SK-N-SH treated with all-trans-retinoic acid at 6 μM for 48 hours (cell line): ENCODE data around the gene H2BK1.

Experiments used
- ATAC-seq: fragments of 200-7000 bp; cut with Tn5 transposase; 3 replicates; pipeline ENCODE4 v1.9.1; 2020; ENCODE audit warnings: mild to moderate bottlenecking, moderate library complexity
- BACH2 ChIP-seq: fragments of 250-450 bp; sonication (Bioruptor Pico); IDR thresholded peaks from 2 replicates; pipeline ENCODE4 v1.9.0; 2021; ENCODE audit warnings: mild to moderate bottlenecking, borderline replicate concordance
- ESRRG ChIP-seq: fragments of 250-450 bp; sonication (Bioruptor Pico); IDR thresholded peaks from 2 replicates; pipeline ENCODE4 v1.6.1; 2021; ENCODE audit warnings: mild to moderate bottlenecking
- OSR1 ChIP-seq: fragments of 250-450 bp; sonication (Bioruptor Pico); IDR thresholded peaks from 2 replicates; pipeline ENCODE4 v1.8.0; 2022; ENCODE audit warnings: moderate library complexity, mild to moderate bottlenecking, inconsistent platforms
- SNAI2 ChIP-seq: fragments of 250-450 bp; sonication (Bioruptor Pico); IDR thresholded peaks from 2 replicates; pipeline ENCODE4 v1.5.0; 2020; ENCODE audit warnings: mild to moderate bottlenecking, moderate library complexity
- TCF4 ChIP-seq: fragments of 250-450 bp; sonication (Bioruptor Pico); IDR thresholded peaks from 2 replicates; pipeline ENCODE4 v1.8.0; 2021; ENCODE audit warnings: mild to moderate bottlenecking, moderate library complexity, borderline replicate concordance
- ZNF8 ChIP-seq: fragments of 450-650 bp; formaldehyde crosslinking; IDR thresholded peaks from 2 replicates; pipeline ENCODE4 v1.5.0; 2020; ENCODE audit warnings: mild to moderate bottlenecking, moderate library complexity
- TF ChIP-seq, protein P1 (sequence below): fragments of 250-450 bp; sonication (Bioruptor Pico); IDR thresholded peaks from 2 replicates; pipeline ENCODE4 v1.5.1; 2020; ENCODE audit warnings: low read depth, mild to moderate bottlenecking, moderate library complexity
- TF ChIP-seq, protein P2 (sequence below): fragments of 250-450 bp; sonication (Bioruptor Pico); IDR thresholded peaks from 2 replicates; pipeline ENCODE4 v1.8.0; 2021; ENCODE audit warnings: low read depth, mild to moderate bottlenecking, moderate library complexity, borderline replicate concordance
- TF ChIP-seq, protein P3 (sequence below): fragments of 250-450 bp; sonication (Bioruptor Pico); IDR thresholded peaks from 2 replicates; pipeline ENCODE4 v1.5.1; 2021; ENCODE audit warnings: mild to moderate bottlenecking, moderate library complexity
- TF ChIP-seq, protein P4 (sequence below): fragments of 250-450 bp; sonication (Bioruptor Pico); IDR thresholded peaks from 2 replicates; pipeline ENCODE4 v1.8.0; 2020; ENCODE audit warnings: mild to moderate bottlenecking, moderate library complexity, borderline replicate concordance
- TF ChIP-seq, protein P5 (sequence below): fragments of 250-450 bp; sonication (Bioruptor Pico); IDR thresholded peaks from 2 replicates; pipeline ENCODE4 v1.5.0; 2020; ENCODE audit warnings: mild to moderate bottlenecking, moderate library complexity

H2BK1 gene

DNA sequence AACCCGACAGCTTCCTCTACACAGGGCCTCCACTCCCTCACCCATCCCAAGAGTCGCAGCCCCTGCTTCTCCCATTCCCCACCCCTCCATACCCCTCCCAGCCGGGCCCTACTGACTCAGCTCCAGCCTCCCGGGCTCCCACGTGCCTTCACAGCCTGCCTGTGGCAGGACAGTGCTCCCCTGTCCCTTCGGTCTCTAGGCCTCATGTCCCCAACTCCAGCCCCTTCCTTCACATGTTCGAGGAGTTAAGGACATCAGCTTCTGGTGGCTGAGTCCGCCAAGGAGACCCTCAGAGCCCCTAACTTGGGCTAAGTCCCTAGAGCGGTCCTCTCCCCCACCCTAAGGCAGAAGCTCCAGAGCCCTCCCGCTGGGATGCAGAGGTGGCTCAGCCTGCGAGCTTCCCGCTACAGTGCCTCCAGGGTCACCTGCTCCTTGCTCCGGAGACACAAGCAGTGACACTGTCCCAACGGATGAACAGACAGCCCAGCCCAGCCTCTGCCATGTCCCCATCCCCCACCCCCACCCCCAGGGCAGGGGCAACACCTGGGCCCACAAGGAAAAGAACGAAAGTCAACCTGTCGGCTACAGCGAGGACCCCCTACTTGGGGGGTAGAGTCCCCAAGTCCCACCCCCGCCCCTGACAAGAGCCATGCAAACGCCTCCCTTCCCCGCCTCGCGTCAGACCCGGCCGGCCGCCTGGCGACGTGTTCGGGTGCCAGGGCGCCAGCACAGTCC lies 37.5 kb upstream of the H2BK1 start:
- ATAC-seq, result peak; percentile 2
- TF ChIP-seq, protein P1, sequence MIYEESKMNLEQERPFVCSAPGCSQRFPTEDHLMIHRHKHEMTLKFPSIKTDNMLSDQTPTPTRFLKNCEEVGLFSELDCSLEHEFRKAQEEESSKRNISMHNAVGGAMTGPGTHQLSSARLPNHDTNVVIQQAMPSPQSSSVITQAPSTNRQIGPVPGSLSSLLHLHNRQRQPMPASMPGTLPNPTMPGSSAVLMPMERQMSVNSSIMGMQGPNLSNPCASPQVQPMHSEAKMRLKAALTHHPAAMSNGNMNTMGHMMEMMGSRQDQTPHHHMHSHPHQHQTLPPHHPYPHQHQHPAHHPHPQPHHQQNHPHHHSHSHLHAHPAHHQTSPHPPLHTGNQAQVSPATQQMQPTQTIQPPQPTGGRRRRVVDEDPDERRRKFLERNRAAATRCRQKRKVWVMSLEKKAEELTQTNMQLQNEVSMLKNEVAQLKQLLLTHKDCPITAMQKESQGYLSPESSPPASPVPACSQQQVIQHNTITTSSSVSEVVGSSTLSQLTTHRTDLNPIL (CRISPR knock-in tag), result no peak
- TF ChIP-seq, protein P2, sequence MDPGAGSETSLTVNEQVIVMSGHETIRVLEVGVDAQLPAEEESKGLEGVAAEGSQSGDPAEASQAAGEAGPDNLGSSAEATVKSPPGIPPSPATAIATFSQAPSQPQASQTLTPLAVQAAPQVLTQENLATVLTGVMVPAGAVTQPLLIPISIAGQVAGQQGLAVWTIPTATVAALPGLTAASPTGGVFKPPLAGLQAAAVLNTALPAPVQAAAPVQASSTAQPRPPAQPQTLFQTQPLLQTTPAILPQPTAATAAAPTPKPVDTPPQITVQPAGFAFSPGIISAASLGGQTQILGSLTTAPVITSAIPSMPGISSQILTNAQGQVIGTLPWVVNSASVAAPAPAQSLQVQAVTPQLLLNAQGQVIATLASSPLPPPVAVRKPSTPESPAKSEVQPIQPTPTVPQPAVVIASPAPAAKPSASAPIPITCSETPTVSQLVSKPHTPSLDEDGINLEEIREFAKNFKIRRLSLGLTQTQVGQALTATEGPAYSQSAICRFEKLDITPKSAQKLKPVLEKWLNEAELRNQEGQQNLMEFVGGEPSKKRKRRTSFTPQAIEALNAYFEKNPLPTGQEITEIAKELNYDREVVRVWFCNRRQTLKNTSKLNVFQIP (CRISPR knock-in tag), result no peak
- TF ChIP-seq TCF4 (no peak), BACH2 (CRISPR knock-in tag) (no peak), SNAI2 (CRISPR knock-in tag) (no peak), ZNF8 (CRISPR knock-in tag) (no peak)
- TF ChIP-seq, all 23 proteins: peak for 0

DNA sequence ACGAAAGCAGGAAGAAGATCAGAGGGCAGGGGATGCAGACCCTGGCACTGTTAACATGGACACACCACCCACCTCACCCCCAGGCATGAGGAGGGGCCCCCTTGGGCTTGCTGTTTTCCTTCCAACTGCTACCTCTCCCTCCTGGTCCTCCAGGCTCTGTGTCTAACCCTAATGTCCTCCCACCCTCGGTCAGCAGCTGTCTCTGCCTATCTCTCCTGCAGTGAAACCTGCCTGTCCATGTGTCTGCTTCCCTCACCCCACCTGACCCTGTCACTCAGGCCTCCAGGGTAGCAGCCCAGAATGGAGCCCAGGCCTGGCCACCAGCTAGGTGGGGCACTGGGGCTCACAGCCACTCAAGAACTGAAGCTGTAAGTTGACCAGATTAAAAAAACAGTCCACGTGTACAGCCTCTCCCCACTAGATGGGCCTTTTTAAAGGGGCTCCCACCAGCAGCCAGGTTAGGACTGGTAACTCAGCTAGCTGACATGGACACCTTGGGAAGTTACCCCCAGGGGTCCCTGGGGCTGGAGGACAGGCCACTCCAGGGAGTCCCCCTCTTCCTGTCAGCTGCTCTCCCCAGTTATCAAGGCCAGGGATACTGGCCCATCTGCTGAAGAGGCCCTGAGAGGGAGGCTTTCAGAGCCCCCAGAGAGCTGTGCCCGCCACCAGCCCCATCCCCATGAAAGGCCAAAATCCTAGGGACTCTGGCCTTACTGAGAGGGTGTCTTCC lies 36.7 kb upstream of the H2BK1 start:
- TF ChIP-seq ESRRG (CRISPR knock-in tag) (no peak), BACH2 (CRISPR knock-in tag) (no peak)
- TF ChIP-seq, protein P2 (CRISPR knock-in tag), result no peak
- TF ChIP-seq, protein P3, sequence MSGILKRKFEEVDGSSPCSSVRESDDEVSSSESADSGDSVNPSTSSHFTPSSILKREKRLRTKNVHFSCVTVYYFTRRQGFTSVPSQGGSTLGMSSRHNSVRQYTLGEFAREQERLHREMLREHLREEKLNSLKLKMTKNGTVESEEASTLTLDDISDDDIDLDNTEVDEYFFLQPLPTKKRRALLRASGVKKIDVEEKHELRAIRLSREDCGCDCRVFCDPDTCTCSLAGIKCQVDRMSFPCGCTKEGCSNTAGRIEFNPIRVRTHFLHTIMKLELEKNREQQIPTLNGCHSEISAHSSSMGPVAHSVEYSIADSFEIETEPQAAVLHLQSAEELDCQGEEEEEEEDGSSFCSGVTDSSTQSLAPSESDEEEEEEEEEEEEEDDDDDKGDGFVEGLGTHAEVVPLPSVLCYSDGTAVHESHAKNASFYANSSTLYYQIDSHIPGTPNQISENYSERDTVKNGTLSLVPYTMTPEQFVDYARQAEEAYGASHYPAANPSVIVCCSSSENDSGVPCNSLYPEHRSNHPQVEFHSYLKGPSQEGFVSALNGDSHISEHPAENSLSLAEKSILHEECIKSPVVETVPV (CRISPR knock-in tag), result no peak
- no peak for ATAC-seq

DNA sequence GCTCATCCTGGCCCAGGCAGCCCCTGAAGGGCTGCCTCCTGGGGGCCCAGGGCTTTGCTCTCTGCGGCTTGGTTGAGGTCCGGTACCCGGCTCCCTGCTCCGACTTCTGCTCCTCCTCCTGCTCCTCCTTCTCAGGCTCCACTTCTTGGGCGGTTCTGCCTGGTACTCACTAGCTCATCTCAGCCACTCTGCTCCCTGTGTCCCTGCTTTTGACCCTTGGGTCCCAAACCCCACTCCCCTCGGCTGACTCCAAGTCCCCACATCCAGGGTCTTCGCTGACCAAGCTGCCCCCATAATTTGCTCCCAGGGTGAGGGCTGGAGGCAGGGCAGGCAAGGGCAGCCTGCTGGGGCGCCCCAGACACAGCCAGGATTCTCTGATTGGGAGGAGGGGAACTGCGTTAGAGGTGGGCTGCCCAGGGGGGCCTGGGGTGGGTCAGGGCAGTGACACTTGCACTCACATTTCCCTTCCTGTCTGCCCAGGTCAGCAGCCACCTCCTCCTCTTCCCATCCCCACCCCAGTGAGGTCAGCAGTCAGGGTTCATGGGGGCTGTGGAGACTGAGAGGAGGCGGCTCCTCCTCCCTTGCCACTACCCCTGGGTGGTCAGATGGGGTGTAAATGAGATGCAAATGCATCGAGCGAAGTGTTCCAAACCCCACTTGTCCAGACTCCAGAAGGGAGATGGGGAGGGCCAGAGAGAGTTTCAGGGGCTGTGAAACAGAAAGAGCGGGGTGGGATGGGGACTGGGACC lies 36.0 kb upstream of the H2BK1 start:
- ATAC-seq, result no peak
- TF ChIP-seq, protein P3 (CRISPR knock-in tag), result no peak
- TF ChIP-seq, protein P4, sequence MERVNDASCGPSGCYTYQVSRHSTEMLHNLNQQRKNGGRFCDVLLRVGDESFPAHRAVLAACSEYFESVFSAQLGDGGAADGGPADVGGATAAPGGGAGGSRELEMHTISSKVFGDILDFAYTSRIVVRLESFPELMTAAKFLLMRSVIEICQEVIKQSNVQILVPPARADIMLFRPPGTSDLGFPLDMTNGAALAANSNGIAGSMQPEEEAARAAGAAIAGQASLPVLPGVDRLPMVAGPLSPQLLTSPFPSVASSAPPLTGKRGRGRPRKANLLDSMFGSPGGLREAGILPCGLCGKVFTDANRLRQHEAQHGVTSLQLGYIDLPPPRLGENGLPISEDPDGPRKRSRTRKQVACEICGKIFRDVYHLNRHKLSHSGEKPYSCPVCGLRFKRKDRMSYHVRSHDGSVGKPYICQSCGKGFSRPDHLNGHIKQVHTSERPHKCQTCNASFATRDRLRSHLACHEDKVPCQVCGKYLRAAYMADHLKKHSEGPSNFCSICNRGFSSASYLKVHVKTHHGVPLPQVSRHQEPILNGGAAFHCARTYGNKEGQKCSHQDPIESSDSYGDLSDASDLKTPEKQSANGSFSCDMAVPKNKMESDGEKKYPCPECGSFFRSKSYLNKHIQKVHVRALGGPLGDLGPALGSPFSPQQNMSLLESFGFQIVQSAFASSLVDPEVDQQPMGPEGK (CRISPR knock-in tag), result no peak
- TF ChIP-seq, protein P5, sequence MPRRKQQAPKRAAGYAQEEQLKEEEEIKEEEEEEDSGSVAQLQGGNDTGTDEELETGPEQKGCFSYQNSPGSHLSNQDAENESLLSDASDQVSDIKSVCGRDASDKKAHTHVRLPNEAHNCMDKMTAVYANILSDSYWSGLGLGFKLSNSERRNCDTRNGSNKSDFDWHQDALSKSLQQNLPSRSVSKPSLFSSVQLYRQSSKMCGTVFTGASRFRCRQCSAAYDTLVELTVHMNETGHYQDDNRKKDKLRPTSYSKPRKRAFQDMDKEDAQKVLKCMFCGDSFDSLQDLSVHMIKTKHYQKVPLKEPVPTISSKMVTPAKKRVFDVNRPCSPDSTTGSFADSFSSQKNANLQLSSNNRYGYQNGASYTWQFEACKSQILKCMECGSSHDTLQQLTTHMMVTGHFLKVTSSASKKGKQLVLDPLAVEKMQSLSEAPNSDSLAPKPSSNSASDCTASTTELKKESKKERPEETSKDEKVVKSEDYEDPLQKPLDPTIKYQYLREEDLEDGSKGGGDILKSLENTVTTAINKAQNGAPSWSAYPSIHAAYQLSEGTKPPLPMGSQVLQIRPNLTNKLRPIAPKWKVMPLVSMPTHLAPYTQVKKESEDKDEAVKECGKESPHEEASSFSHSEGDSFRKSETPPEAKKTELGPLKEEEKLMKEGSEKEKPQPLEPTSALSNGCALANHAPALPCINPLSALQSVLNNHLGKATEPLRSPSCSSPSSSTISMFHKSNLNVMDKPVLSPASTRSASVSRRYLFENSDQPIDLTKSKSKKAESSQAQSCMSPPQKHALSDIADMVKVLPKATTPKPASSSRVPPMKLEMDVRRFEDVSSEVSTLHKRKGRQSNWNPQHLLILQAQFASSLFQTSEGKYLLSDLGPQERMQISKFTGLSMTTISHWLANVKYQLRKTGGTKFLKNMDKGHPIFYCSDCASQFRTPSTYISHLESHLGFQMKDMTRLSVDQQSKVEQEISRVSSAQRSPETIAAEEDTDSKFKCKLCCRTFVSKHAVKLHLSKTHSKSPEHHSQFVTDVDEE (CRISPR knock-in tag), result no peak
- TF ChIP-seq SNAI2 (CRISPR knock-in tag), result no peak
- no peak for TF ChIP-seq TCF4
- no peak for TF ChIP-seq OSR1 (CRISPR knock-in tag)
